COLO829 (cell line): ENCODE measurements around the gene TTI1.

Experiments
- DNase-seq: peaks from one replicate; pipeline ENCODE4 v3.0.0; 2012; ENCODE audit warnings: low spot score

Gene TTI1

GRCh38 chr20:38054647-38055046 lies 21.4 kb upstream of the TTI1 start:
- no peak for DNase-seq

DNA sequence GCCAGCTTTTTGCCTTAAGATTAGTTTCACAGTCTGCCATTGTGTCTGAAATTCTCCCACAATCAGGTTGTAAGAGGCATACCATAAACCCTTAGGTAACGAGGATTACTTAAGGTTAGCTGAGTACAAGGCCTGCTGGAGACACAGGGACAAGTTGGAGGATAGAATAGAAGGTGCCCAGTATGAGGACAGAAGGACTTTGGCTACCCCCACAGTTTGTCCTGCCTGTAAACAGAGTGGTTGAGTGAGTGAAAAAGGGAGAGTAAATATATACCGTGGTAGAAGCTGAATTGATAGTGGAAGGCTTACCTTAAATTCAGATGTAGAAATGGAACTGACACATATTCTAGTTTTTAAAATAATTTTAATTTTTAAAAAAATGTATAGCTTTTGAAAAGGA lies 19.6 kb upstream of the TTI1 start:
- DNase-seq = no peak

- DNase-seq = no peak
Observed at GRCh38 chr20:38050686-38051085, 17.4 kb upstream of the TTI1 start.

- no peak for DNase-seq
Observed at GRCh38 chr20:38049800-38050199, 16.5 kb upstream of the TTI1 start.

DNA sequence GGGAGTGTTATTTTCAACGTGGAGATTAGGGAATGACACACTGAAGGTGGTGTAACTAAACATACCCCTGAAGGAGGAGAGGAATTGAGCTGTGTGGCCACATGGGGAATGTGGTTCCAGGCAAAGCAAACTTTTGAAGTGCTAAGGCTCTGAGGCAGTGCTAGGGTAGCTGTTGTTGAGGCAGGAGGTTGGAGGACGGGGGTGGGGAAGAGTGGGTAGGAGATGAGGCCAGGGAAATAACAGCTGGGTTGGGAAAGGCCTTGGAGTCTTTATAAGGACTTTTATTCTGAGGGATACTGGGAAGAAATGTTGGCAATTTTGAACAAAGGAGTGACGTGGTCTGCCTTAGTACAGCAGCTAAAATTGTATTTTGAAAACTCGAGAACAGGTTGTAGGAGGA lies 13.3 kb upstream of the TTI1 start:
- DNase-seq = no peak

DNA sequence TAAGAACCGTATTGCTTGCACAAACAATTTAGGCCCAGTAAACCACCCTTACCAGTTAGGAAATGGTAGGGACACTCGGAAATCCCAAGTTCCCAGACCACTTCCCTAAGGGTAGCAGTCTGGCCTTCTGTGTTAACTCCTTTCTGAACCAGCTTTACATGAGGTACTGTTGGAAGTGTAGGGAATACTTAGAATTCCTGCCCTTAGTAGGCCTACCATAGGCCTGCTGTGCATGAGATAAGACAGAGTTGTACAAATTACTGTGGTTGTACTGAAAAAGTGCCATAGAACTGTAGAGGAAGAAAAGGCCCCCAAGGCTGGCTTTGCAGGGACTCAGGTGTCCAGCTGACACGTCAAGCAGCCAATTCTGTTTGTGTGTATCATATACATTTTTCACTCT lies 11.4 kb upstream of the TTI1 start:
- no peak for DNase-seq

DNA sequence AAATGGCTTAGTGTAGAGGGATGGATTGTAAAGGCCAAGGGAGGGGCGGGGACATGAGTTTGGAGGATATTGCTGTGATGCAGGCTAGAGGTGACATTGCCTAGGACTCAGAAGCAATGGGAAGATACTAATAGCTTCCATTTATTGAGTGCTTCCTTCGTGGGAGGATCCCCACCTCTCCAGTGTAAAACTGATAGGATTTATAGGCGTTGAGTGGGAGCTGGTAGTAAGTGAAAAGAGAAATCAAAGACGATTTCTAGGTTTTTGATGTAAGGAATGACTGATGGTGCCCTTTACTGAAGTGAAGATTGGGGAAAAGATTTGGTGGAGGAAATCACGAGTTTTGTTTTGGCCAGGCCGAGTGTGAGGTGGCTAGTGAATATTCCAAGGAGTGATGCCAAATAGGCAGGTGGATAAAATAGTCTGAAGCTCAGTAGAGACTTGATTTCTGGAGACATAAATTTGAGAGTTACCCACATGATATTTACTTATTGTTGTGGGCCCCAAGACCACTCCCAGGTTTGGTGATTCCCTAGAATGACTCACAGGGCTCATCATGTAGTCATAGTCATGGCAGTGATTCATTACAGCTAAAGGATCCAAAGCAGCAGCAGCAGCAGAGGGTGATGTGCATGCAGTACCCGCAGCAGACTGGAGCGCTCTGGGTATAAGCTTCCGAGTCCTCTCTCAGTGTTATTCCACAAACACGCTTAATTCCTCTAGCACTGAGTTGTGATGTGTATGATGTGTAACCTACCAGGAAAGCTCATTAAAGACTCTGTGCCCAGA lies 10.4 kb upstream of the TTI1 start:
- DNase-seq = no peak

DNA sequence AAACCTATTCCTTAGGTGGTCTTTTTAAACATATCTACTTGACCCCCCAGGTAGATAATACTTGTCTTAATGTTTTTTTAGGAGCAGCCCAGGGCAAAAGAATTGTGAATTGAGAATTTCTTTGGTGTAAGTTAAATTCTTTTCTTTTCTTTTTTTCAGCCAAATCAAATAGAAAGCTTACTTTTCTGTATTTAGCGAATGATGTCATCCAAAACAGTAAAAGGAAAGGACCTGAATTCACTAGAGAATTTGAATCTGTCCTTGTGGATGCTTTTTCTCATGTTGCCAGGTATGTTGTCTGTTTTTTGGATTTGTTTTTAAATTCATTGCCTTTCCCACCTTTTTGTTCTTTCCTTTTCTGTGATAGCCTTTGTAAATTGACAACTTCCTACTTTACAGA lies 7.0 kb upstream of the TTI1 start:
- no peak for DNase-seq

- no peak for DNase-seq
Observed at GRCh38 chr20:38036366-38036765, 3.1 kb upstream of the TTI1 start.

- DNase-seq = no peak
Observed at GRCh38 chr20:38034961-38035360, 1.7 kb upstream of the TTI1 start.

GRCh38 chr20:38034108-38034649 lies 923 bp upstream of the TTI1 start:
- no peak for DNase-seq

DNA sequence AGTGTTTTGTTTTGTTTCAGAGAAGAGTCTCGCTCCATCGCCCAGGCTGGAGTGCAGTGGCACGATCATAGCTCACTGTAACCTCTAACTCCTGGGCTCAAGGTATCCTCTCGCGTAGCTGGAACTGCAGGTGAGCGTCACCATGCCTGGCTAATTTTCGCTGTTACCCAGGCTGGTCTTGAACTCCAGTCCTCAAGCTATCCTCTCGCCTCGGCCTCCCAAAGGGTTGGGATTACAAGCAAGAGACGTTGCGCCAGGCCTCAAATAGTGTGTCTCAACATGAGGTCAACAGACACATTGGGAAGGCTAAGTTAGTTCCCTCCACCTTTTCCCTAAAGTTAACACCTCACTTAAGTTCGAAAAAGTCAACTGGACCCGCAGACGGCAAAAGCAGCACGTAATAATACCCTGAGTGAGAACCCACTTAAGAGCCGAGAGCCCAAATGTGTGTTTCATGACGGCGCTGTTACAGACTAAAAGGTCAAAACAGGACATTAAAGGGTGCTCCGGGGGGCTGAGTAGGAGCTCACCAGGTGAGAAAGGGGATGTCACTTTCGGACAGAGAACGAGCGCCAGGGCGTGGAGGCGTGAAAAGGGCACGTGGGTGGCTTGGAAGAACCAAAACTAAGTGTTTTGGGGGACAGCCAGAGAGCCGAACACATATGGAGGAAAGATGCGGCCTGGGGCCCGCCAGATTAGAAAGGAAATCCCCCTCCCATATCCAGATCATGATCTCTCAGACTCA lies 499 bp downstream of the TTI1 start:
- no peak for DNase-seq

DNA sequence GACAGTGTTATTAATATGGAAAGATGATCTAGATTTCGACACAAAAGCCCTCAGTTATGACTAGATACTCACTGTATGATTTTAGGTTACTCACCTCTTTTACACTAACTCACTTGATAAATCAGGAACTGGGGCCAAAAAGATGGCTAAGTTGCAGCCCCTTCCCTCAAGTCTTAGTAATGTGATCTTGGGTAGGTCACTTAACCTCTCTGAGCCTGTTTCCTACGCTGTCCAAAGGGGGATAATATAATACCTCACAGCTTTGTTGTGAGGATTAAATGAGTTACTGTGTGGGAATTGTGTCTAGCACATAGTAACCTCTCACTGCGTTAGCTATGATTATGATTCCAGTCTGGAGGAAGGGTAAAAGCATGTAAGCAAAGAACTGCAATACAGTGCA lies 1.3 kb downstream of the TTI1 start:
- no peak for DNase-seq

- DNase-seq = no peak
Observed at GRCh38 chr20:38029453-38029852, 3.8 kb downstream of the TTI1 start.

- DNase-seq = no peak
Observed at GRCh38 chr20:38024496-38024895, 8.8 kb downstream of the TTI1 start.

- DNase-seq = no peak
Observed at GRCh38 chr20:38023181-38024001, 9.9 kb downstream of the TTI1 start.

- DNase-seq = no peak
Observed at GRCh38 chr20:38021087-38021772, 12.0 kb downstream of the TTI1 start.

DNA sequence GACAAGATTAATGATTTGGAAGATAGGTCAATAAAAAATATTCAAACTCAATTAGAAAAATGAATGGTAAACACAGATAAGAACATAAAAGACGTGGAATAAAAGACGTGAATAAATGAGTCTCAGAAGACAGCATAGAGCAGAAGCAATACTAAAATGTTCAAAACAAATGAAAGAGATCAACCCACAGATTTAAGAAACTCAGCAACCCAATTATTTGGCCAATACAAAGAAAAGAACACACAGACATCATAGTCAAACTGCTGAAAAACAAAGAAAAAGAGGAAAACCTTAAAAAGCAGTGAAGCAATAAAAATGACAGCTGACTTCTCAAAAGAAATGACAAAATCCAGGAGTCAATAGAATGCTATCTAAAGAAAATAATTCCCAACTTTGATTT lies 14.9 kb downstream of the TTI1 start:
- DNase-seq = no peak

GRCh38 chr20:38017959-38018358 lies 15.3 kb downstream of the TTI1 start:
- DNase-seq = no peak

DNA sequence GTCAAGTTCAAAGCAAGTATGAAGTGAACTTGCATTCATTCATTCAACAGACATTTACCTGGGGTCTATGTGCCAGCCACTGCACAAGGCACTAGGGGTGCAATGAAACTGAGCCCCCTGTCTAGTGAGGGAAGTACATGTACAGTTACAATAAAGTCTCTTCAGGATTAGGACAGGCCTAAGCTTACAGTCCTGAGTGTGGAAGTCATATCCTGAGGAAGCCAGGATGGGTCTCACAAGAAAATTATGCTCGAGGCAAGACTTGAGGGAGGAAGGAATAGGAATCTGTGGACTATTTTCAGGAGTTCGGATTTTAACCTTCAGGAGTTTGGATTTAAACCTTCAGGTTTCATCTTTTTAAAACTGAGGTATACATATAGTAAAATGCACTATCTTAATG lies 19.4 kb downstream of the TTI1 start:
- DNase-seq = no peak

DNA sequence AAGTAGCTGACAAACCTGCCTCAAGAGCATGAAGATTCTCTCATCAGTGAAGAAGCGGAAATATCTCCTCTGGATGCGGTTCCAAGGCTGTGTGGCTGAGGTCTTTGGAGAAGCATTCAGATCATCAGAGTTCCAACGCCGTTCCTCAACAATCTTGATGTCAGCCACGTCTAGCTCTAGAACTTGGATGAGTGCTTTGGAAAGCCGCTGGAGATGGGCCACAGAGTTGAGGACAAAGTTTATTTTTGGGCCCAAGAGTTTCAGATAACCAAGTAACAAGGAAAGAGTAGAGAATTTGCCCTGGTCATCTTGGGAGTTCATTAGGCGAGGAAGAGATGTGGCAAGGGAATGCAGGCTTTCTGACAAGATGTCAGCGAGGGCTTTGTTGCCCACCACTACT lies 20.9 kb downstream of the TTI1 start:
- DNase-seq = no peak

DNA sequence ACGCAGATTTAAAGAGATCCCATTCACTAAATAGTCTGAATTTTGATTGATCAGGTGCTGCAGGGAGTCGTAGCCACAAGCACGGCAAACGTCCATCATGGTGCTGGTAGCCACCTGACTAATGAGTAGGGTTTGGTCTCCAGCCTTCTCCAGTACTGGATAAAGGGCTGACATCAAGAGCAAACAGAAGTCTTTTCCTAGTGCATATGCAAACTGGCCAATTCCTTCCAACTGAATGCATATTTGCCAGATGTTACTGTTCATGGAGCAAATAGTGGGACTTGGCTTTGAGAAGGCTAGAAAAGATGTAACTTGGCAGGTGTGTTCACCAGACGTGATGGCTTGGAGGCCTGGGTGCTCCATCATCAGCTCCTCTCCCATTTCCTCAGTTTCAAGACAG lies 21.6 kb downstream of the TTI1 start:
- no peak for DNase-seq
